AG04450 (cell line): Measurements from ENCODE around the gene CAB39. TPM values are rescaled to one million over a fixed set of nuclear protein-coding genes. Genes with fewer than 3 reads are reported as not detected.

Experiments used
- CTCF ChIA-PET: fragments of 300-600, 350-600 bp; formaldehyde crosslinking; extraction: SDS; loops from one replicate; lab custom pipeline; 2022; ENCODE audit warnings: antibody characterized with exemption, inconsistent platforms; lab: Charles Lee
- POLR2A ChIA-PET: fragments of 350-600 bp; formaldehyde crosslinking; extraction: SDS; loops from one replicate; lab custom pipeline; 2021; ENCODE audit warnings: antibody characterized with exemption, inconsistent platforms; lab: Yijun Ruan, JAX
- DNase-seq: peaks from one replicate; pipeline ENCODE4 v3.0.0-alpha.2; 2011; ENCODE audit warnings: low read depth, low spot score
- H3K27ac ChIP-seq: one replicate; pipeline ENCODE4 v1.5.1; 2012; ENCODE audit warnings: low read depth, low read length, control low read depth
- H3K27me3 ChIP-seq: one replicate; pipeline ENCODE4 v1.6.0; 2012; ENCODE audit warnings: low read length; ENCODE audit not compliant: control insufficient read depth, insufficient read depth
- H3K4me3 ChIP-seq: 2 replicates; pipeline ENCODE4 v1.5.1; 2011; ENCODE audit warnings: mild to moderate bottlenecking, low read depth, low read length, control low read depth
- H3K9me3 ChIP-seq: 2 replicates; pipeline ENCODE4 v1.5.1; 2012; ENCODE audit warnings: low read length; ENCODE audit not compliant: control insufficient read depth, insufficient read depth
- polyA plus RNA-seq: library from polyadenylated mRNA; depleted of rRNA; stranded (reverse); fragments of >200 nt; gene quantifications from 2 replicates; pipeline ENCODE4 v1.2.3, GENCODE V29; 2011; rRNA removed
- small RNA-seq: library from RNA; depleted of rRNA; stranded (forward); fragments of <200 nt; gene quantifications from one replicate; pipeline ENCODE3, GENCODE V24; 2012; ENCODE audit warnings: low read depth; ENCODE audit not compliant: insufficient read length
- TF ChIP-seq, protein P1 (sequence below): IDR thresholded peaks from 2 replicates; pipeline ENCODE4 v1.5.1; 2011; ENCODE audit warnings: low read depth, low read length, control low read depth, inconsistent platforms

CAB39 gene
- polyA plus RNA-seq, 1 experiment, result 72.7 TPM

DNA sequence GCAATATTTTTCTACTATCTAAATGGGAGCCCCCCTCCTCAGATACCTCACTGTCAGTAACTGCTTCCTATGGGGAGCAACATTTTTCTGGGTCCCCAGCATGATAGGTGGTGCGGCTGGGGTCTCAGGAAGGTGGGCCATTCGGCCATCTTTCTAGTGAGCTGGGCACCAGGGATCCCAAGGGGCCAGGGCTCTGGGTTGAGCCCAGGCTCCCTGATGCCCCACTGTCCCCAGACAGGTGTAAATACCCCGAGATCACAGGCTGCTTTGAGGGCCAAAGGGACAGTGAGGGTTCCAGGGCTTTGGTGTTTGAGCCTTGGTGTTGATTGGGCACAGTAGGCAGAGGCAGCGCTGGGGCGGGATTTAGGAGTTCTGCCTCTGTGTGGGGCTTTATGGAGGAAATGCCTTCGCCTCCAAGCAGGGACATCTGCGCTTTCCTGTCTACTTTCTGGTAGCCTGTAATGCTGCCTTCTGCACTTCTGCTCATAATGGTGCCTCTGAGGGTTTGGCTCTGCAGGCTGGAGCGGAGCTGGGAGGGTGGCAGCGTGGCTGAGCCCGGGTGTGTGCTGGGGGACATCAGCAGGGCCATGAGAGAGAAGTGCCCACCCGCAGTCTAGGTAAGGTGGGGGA, 157.4 kb downstream of the CAB39 start:
- POLR2A ChIA-PET, result no interaction called here
- Histone ChIP-seq H3K9me3 (no peaks in the 10 kb centered on the region), H3K4me3 (no peak overlapping the region), H3K27me3 (no peaks in the 10 kb centered on the region), H3K27ac (no peak overlapping the region)
- no peak for DNase-seq
- CTCF ChIA-PET, result interaction anchor here (1.7 to 2.5 kb wide), 2 partner anchors 22 to 46 kb away, joined by 5 to 11 read pairs; no protein-coding TSS in a partner anchor
- TF ChIP-seq, protein P1, sequence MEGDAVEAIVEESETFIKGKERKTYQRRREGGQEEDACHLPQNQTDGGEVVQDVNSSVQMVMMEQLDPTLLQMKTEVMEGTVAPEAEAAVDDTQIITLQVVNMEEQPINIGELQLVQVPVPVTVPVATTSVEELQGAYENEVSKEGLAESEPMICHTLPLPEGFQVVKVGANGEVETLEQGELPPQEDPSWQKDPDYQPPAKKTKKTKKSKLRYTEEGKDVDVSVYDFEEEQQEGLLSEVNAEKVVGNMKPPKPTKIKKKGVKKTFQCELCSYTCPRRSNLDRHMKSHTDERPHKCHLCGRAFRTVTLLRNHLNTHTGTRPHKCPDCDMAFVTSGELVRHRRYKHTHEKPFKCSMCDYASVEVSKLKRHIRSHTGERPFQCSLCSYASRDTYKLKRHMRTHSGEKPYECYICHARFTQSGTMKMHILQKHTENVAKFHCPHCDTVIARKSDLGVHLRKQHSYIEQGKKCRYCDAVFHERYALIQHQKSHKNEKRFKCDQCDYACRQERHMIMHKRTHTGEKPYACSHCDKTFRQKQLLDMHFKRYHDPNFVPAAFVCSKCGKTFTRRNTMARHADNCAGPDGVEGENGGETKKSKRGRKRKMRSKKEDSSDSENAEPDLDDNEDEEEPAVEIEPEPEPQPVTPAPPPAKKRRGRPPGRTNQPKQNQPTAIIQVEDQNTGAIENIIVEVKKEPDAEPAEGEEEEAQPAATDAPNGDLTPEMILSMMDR, result no peak

Small RNA genes within 50 kb of the gene (small RNA-seq; reads per million reads assigned to genes)
- gene BANF1P3, result not detected
- gene RNU6-268P, result not detected

Other genes starting within 250 kb of the CAB39 start
- gene ITM2C, start 152.1 kb downstream of the CAB39 start, polyA plus RNA-seq, result 371 and 551 TPM in 2 replicates
- not detected in 2 replicates for gene GPR55, start 212.4 kb downstream of the CAB39 start, polyA plus RNA-seq